ENCODE measurements around the gene NINJ2.

DNA sequence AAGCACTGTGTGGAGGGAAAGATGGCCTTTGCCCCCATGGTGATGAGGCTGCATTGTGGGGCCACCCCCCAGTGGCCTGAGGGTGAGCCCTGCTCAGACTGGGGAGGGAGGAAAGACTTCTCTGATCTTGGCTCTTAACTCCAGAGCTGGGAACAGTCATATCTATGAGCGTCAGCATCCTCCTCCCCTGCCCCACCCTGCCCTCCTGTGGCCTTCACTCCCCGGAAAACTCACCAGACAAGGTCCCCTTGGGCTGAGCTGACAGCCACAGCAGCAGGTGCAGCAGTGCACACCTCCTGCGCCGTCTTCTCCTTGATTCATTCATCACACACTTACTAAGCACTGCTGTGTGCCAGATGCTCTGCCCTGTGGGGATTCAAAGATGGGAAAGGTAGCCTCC, 104.7 kb downstream of the NINJ2 start:
- TF ChIP-seq, protein P1, sequence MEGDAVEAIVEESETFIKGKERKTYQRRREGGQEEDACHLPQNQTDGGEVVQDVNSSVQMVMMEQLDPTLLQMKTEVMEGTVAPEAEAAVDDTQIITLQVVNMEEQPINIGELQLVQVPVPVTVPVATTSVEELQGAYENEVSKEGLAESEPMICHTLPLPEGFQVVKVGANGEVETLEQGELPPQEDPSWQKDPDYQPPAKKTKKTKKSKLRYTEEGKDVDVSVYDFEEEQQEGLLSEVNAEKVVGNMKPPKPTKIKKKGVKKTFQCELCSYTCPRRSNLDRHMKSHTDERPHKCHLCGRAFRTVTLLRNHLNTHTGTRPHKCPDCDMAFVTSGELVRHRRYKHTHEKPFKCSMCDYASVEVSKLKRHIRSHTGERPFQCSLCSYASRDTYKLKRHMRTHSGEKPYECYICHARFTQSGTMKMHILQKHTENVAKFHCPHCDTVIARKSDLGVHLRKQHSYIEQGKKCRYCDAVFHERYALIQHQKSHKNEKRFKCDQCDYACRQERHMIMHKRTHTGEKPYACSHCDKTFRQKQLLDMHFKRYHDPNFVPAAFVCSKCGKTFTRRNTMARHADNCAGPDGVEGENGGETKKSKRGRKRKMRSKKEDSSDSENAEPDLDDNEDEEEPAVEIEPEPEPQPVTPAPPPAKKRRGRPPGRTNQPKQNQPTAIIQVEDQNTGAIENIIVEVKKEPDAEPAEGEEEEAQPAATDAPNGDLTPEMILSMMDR (IDR thresholded peaks at IDR 0.05; ENCODE audit: poor library complexity, severe bottlenecking): no peak
- no peak for TF ChIP-seq SMC3 (conservative IDR thresholded peaks at IDR 0.05; ENCODE audit: poor library complexity)
